ENCODE results near the gene CLN6. TPM values are rescaled to one million over a fixed set of nuclear protein-coding genes. Genes with fewer than 3 reads are reported as not detected.

Gene CLN6
- total RNA-seq, 1 experiment from 2014 or later = 71.9 TPM

DNA sequence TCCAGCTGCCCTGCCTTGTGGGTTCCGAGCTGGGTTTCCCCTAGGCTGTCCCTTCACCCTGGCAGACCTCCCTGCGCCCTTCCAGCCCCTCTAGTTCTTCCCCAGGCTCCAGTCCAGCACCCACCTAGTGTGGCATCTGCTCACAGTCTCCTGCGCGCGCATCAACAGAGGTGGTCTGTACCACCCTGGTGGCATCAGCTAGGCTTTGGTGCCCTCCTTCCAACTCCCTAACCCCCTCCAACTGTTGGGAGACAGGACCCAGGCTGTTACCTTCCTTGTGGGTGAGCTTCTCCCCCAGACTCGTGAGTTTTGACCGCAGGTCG, 32.4 kb downstream of the CLN6 start:
- Mint-ChIP-seq H3K36me3 (ENCODE audit: insufficient read depth in 1 of 3, low read depth in 3 of 3) (peaks cover 11 to 35% (median 17%) of the 10 kb centered on the region in 3 experiments; a peak in 6 of 7 replicates), H3K27ac (peak overlapping the region in 2 of 3 experiments; percentile 46 to 80; a peak in 2 of 7 replicates)

More for the DNA sequence above, 32.4 kb downstream of the CLN6 start:
- H2BK12ac ChIP-seq (ENCODE audit: insufficient read length, low read depth, low read length) = no peak overlapping the region
- no peak overlapping the region for H3K27ac ChIP-seq (ENCODE audit: insufficient read length, low read depth, low read length)
- H3K4ac ChIP-seq (ENCODE audit: low read depth, low read length) = no peak overlapping the region
- H3K9me3 ChIP-seq (ENCODE audit: control insufficient read depth, low read depth, low read length) = no peaks in the 10 kb centered on the region
- TF ChIP-seq, protein P1, sequence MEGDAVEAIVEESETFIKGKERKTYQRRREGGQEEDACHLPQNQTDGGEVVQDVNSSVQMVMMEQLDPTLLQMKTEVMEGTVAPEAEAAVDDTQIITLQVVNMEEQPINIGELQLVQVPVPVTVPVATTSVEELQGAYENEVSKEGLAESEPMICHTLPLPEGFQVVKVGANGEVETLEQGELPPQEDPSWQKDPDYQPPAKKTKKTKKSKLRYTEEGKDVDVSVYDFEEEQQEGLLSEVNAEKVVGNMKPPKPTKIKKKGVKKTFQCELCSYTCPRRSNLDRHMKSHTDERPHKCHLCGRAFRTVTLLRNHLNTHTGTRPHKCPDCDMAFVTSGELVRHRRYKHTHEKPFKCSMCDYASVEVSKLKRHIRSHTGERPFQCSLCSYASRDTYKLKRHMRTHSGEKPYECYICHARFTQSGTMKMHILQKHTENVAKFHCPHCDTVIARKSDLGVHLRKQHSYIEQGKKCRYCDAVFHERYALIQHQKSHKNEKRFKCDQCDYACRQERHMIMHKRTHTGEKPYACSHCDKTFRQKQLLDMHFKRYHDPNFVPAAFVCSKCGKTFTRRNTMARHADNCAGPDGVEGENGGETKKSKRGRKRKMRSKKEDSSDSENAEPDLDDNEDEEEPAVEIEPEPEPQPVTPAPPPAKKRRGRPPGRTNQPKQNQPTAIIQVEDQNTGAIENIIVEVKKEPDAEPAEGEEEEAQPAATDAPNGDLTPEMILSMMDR (conservative IDR thresholded peaks at IDR 0.05) = no peak
- H3K18ac ChIP-seq (ENCODE audit: insufficient read length, low read depth, low read length) = no peak overlapping the region
- no peaks in the 10 kb centered on the region for H3K79me1 ChIP-seq (ENCODE audit: insufficient read depth, low read depth, low read length, poor library complexity, severe bottlenecking)
- H3K23me2 ChIP-seq (ENCODE audit: insufficient read length, low read depth, low read length, poor library complexity, severe bottlenecking) = no peaks in the 10 kb centered on the region
- no peak overlapping the region for H3K4me2 ChIP-seq (ENCODE audit: insufficient read depth, insufficient read length, low read length)
- H3K4me1 Mint-ChIP-seq = peaks cover 20 to 33% of the 10 kb centered on the region in 2 experiments
- no peak overlapping the region for H3K56ac ChIP-seq (ENCODE audit: insufficient read length, low read depth, low read length)
- DNase-seq = no peak
- no peak overlapping the region for H4K5ac ChIP-seq (ENCODE audit: insufficient read length, low read depth, low read length)
- H2BK120ac ChIP-seq (ENCODE audit: low read depth, low read length, poor library complexity, severe bottlenecking) = no peak overlapping the region
- no CpG with 5 or more reads among the region's 8 CpGs for WGBS (ENCODE audit: extremely low coverage, insufficient read length, low lambda C conversion rate)
- no peaks in the 10 kb centered on the region; the same call in 1 of the 2 replicates for H3K4me1 ChIP-seq (ENCODE audit: insufficient read depth, low read length)
- H3K9ac ChIP-seq (ENCODE audit: extremely low read depth, insufficient read length, low read length) = no peak overlapping the region
- H3K27me3 Mint-ChIP-seq (ENCODE audit: low read depth) = no peaks in the 10 kb centered on the region; the same call in none of the 2 replicates
- no peak overlapping the region for H4K8ac ChIP-seq (replicated peaks; ENCODE audit: insufficient read length, low read depth, low read length)
- no peak overlapping the region for H2BK5ac ChIP-seq (ENCODE audit: insufficient read length, low read length)
- H3K9me3 Mint-ChIP-seq = no peaks in the 10 kb centered on the region
- no peak overlapping the region for H2AK5ac ChIP-seq (ENCODE audit: insufficient read length, low read length)
- H3K27me3 ChIP-seq (ENCODE audit: insufficient read depth, low read length) = no peaks in the 10 kb centered on the region
- no peak overlapping the region for H3K23ac ChIP-seq (ENCODE audit: insufficient read length, low read depth, low read length)
- no peak overlapping the region for H3T11ph ChIP-seq (ENCODE audit: low read length)
- no peak overlapping the region for H2BK15ac ChIP-seq (ENCODE audit: low read depth, low read length)
- no peak overlapping the region; the same call in 1 of the 2 replicates for H3K14ac ChIP-seq (ENCODE audit: insufficient read depth, low read length)
- H2BK20ac ChIP-seq (ENCODE audit: low read depth, low read length, poor library complexity, severe bottlenecking) = no peak overlapping the region
- H4K91ac ChIP-seq (ENCODE audit: insufficient read length, low read depth, low read length) = no peak overlapping the region
- no peak overlapping the region for H3K4me3 Mint-ChIP-seq
- H3K79me2 ChIP-seq (ENCODE audit: insufficient read depth, low read length) = no peaks in the 10 kb centered on the region
- H4K20me1 ChIP-seq (ENCODE audit: control insufficient read depth, insufficient read depth, insufficient read length) = no peaks in the 10 kb centered on the region
- H2AFZ ChIP-seq (ENCODE audit: low read length) = no peak overlapping the region

All from H9 (cell line).